HFF-Myc (cell line): ENCODE data around the gene TIMP3.

Experiments used
- DNase-seq: peaks from one replicate; pipeline ENCODE4 v3.0.0-alpha.2; 2011; ENCODE audit warnings: low read depth; ENCODE audit errors: extremely low read depth
- H3K4me3 ChIP-seq: replicated peaks from 2 replicates; pipeline ENCODE4 v1.5.1; 2011; ENCODE audit warnings: low read depth, mild to moderate bottlenecking, control low read depth, low read length
- CTCF ChIP-seq: IDR thresholded peaks from 2 replicates; pipeline ENCODE4 v1.5.1; 2012; ENCODE audit warnings: mild to moderate bottlenecking, low read depth, low read length, control low read depth; ENCODE audit errors: missing control alignments

Gene TIMP3

GRCh38 chr22:32760396-32760795, 41.1 kb upstream of the TIMP3 start:
- no peak for TF ChIP-seq CTCF
- H3K4me3 ChIP-seq: no peak overlapping the region
- DNase-seq: no peak

DNA sequence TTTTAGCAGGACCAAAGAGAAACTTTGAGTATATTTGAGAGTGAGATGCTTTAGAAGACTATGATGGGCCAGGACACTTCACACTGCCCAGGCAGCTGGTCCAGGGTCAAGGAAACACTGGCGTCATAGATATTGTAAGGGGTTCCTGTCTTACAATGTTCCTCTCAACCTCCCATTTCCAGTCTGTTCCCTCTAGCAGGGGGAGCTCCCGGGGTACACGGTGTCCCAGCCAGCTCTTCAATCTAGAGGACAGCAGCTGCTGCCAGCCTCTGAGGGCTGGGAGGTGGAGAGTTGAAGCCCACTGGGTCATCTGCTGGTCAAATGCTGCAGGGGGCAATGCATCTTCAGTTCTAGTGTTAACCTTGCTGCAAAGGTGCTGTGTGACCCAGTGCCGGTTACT, 40.7 kb upstream of the TIMP3 start:
- TF ChIP-seq CTCF: no peak
- DNase-seq: no peak
- no peak overlapping the region for H3K4me3 ChIP-seq

DNA sequence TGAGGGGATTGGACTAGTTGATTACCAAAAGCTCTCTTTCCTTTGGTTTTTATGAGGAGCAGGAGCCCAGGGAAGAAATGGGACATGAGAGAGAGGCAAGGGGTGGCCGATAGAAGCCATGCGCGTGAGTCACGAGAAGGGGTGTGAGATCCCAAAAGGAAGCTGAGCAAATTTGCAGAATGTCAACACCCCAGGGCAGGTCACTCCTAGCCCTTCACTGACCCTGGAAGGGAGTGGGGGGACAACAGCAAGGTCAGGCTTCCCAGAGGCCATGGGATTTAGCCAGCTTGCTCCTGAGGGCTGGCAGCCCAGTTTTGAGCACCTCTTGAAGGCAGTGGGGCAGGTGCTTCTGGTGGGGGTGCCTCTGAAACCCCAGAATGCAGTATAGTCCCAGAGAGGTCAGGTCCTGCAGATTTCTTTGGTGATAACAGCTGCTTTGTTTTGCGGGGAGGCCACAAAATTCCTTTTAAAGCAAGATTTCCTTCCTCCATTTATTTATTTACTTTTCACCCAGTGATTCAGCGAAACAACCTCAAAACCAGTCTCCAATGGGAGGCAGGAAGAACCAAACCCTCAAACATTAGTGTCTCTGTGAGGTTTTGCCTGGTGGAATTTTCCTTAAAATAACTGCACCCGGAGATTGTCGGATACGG, 40.1 kb upstream of the TIMP3 start:
- no peak for TF ChIP-seq CTCF
- DNase-seq: no peak
- no peak overlapping the region for H3K4me3 ChIP-seq

DNA sequence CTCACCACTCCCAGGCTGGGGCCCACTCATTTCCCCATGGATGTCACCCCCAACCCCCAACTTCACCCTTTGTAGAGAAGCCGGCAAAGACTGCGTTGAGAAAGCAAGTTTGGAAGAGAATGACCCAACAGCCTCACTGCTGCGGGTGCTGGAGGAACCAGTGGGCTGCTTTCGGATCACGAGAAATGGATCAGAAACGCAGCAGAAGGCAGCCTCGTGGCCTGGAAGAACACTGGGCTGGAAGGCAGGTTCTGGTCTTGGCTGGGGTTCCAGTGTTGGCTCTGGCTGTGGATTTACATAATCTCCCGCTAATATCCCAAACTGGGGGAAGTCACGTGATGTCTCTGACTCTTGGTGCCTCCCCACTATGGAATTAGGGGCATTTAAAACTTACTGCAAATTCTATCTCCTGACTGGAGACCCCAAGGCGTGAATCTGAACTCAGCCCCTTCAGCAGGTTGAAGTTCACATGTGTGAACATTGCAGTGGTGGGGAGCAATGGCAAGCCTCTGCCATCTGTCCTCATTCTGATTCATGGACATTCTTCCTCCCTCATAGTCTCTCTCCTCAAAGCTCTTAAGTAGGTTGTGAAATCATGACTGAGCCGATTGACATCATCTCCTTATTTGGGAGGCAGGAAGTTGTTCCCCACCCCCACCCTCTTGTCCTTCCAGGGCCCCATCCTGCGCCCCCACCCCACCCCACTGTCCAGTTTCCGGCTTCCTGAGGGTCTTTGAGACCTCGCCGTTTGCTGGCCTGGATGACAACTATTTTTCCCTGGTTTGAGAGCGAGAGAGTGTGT, 37.0 kb upstream of the TIMP3 start:
- TF ChIP-seq CTCF: no peak
- no peak overlapping the region for H3K4me3 ChIP-seq
- DNase-seq: peak; percentile 46

GRCh38 chr22:32765132-32765618, 36.3 kb upstream of the TIMP3 start:
- H3K4me3 ChIP-seq: no peak overlapping the region
- DNase-seq: no peak
- no peak for TF ChIP-seq CTCF

- no peak overlapping the region for H3K4me3 ChIP-seq
- no peak for DNase-seq
- TF ChIP-seq CTCF: no peak
These were observed 29.7 kb upstream of the TIMP3 start for GRCh38 chr22:32771756-32772155.
